G401 (cell line): ENCODE data around the gene LYSET. TPM values are rescaled to one million over a fixed set of nuclear protein-coding genes. Genes with fewer than 3 reads are reported as not detected.
"Not testable (repeated sequence)": the region's sequence is repeated elsewhere in the genome, so short reads cannot be mapped to it uniquely, and the experiment has no call there.

ENCODE experiments used
- DNase-seq: peaks from one replicate; pipeline ENCODE4 v3.0.0-alpha.2; 2015; ENCODE audit warnings: low spot score
- in situ Hi-C: cut with HindIII; loops from 2 replicates; pipeline ENCODE4 v1.10.0; 2016; ENCODE audit warnings: low sequenced_read_pairs, mixed read lengths
- total RNA-seq: library from RNA; depleted of rRNA; stranded (reverse); fragments of >200 nt; shearing (Covaris generic); gene quantifications from 2 replicates; pipeline ENCODE4 v1.2.3, GENCODE V29; 2014; rRNA removed

Gene LYSET
- total RNA-seq, 1 experiment from 2014 or later = 18.1 TPM

- in situ Hi-C loops = no loop called here
- peak; percentile 56 for DNase-seq
Observed at GRCh38 chr14:93207468-93208308, 22.6 kb downstream of the LYSET start.

DNA sequence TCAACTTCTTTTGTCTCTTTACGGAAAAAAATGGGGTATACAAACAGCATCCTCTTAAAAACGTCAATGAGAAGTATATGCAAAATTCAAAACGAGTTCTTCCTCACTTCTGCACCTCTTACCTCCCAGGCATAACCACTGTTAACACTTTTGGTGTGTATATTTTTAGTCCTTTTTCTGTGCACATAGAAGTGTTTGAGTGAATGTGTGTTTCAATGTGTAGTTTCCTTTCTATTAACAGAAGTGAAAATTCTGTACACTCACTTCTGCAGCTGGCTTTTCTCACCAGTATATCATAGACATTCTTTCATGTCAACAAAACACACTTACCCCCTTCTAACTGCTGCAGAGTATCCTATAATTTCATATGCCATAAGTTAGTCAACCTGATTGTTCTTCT is 27.3 kb downstream of the LYSET start:
- in situ Hi-C loops = no loop called here
- no peak for DNase-seq

- in situ Hi-C loops = no loop called here
- no peak for DNase-seq
Observed at GRCh38 chr14:93214598-93214997, 29.5 kb downstream of the LYSET start.

DNA sequence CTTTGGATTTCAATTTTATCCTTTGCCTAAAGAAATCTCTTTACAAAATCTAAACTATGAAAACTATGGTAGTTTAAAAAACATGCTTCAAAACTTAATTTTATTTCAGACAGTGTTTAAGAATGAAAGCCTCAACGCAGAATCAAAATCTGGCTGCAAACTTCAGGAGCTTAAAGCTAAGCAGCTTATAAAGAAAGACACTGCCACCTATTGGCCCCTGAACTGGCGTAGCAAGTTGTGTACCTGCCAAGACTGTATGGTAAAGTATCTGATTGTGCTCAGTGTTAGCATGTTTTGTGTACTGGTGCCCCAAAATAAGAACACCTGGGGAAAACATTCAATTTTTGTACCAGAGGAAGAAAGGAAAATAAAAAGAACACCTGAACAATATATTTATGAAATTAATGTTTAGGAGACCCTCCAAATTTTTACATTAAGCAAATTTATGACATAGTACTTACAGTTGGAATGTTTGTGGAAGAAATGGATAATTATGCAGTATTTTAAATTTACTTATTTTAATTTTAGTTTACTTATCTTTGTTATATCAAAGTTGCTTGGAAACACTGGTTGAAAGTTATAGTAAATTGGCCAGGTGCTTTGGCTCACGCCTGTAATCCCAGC is 34.1 kb downstream of the LYSET start:
- in situ Hi-C loops = no loop called here
- DNase-seq = peak; percentile 65

DNA sequence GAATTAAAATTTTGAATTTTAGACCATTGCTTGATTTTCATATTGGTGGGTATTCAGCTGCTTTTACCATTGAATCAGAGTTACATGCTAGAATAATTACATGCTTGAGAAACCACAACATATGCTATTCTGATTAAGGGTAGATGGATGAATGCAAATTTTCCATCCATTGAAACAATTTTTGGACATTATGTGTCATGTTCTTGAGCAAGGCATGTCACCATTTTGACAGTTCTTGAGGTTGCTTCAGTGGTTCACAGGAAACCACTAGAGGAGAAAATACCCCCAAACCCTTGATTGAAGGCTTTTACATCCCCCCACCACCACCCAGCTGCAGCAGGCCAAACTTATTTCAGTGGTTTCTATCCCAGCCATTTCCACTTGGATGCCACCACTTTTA is 35.4 kb downstream of the LYSET start:
- in situ Hi-C loops = no loop called here
- no peak for DNase-seq

DNA sequence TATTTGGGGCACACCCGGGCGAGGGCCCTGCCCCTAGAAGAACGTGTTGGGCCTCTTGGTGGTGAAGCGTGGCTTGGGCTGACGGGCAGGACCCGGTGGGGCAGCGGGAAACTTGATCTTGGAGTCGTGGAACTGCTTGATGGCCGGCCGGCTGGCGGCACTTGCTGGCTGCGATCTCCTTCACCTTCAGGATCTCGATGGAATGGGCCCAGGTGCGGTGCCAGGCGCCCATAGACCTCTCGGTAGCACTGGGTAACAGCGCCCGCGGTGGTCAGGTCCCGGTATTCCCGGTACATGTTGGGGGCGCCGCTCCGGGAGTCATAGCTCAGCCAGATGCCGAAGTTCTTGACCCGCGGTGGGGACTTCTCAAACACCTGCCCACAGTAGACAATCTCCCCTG is 38.4 kb downstream of the LYSET start:
- in situ Hi-C loops = no loop called here
- DNase-seq = no peak

DNA sequence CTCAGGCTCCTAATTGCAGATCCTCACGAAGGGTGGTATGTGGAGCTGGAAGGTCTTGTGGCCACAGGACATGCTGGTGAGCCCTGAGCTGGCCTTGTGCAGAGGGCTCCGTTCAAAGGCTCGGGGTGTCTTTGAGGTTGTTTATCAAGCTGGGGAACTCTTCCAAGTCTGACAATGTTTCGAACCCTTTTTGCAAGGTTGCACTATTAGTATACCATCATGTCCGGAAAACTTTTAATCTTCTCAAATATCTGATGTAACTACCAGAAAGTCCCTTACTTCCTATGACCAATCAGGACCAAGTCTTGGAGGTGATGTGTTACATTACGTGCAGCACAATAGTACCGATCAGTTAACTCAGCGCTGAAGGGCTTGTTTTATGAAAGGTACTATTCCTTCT is 43.4 kb downstream of the LYSET start:
- in situ Hi-C loops = loop anchor here (5.0 kb wide), 1 partner anchor 34 kb away; no protein-coding TSS in a partner anchor
- DNase-seq = no peak

- in situ Hi-C loops = no loop called here
- DNase-seq = no peak
Observed at GRCh38 chr14:93230539-93230938, 45.4 kb downstream of the LYSET start.

- DNase-seq = peak; percentile 46
- in situ Hi-C loops = no loop called here
Observed at GRCh38 chr14:93231129-93231979, 46.2 kb downstream of the LYSET start.

DNA sequence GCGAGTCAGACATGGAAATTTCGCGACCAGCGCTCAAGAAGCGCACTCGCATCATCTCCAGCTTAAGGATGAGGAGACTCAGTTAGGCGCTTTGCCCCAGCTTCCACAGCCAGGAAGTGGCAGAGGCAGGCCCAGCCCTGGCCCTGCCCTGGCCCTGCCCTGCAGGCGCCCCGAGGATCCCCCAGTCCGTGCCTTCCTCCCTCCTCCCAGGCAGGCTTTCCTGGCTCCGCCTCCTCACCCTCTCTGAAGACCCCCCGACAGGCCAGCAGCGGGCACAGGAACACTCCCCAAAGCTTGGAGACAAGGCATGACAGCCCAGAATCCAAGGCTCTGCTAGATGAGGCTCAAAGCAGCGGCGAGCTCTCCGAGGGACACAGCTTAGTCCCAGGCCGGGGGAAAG is 47.0 kb downstream of the LYSET start:
- no peak for DNase-seq
- in situ Hi-C loops = no loop called here

DNA sequence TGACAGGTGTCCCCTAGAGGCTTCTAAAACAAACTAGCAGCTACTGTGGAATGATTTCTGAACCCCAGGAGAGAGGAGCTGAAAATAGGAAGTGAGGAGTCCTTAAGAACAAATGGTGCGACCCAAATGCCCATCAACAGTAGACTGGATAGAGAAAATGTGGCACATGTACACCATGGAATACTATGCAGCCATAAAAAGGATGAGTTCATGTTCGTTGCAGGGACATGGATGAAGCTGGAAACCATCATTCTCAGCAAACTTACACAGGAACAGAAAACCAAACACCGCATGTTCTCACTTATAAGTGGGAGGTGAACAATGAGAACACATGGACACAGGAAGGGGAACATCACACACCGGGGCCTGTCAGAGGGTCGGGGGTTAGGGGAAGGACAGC is 48.0 kb downstream of the LYSET start:
- DNase-seq, in situ Hi-C loops: not testable (repeated sequence)

DNA sequence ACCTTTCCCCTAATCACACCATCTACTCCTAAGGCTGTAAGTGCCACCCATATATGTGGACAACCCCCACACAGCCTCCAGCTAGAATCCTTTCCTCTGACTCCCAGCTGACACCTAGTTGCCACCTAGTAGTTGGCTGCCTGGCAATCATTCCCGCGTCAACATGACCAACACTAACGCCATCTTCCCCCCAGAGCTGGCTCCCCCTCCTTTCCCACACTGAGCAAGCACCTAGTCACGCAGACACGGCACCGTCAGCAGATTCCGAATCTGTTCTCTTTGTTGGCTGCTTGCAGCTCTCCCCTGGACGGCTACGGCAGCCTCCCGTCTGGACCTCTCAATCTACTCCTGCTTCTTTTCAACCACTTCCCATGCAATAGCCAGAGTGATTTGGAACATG is 49.7 kb downstream of the LYSET start:
- no peak for DNase-seq
- in situ Hi-C loops = no loop called here

Other genes with a start within 250 kb of the LYSET start
- gene ITPK1, start 69.4 kb upstream of the LYSET start, total RNA-seq = 48.6 and 90.7 TPM in 2 replicates
- 38.7 and 47.2 TPM in 2 replicates for gene MOAP1, start 420 bp upstream of the LYSET start, total RNA-seq
- 42.8 and 48.8 TPM in 2 replicates for gene GON7, start 21.7 kb downstream of the LYSET start, total RNA-seq
- 31.4 and 35.6 TPM in 2 replicates for gene UBR7, start 21.9 kb downstream of the LYSET start, total RNA-seq
- gene BTBD7, start 147.7 kb downstream of the LYSET start, total RNA-seq = 9.4 and 12.7 TPM in 2 replicates
- gene COX8C, start 161.9 kb downstream of the LYSET start, total RNA-seq = not detected in 2 replicates
- 0.44 TPM in 1 of 2 replicates, not detected in the other for gene UNC79, start 245.6 kb downstream of the LYSET start, total RNA-seq